ENCODE measurements around the gene CALB2.

GRCh38 chr16:71431991-71432390, 73.5 kb downstream of the CALB2 start:
- TF ChIP-seq POLR2A (IDR thresholded peaks at IDR 0.05; ENCODE audit: low read depth, low read length) (no peak), POLR2AphosphoS5 (IDR thresholded peaks at IDR 0.05; ENCODE audit: low read depth, low read length) (no peak)

Data from GM12892 (cell line).